SK-N-SH treated with all-trans-retinoic acid at 6 μM for 48 hours (cell line): ENCODE data around the gene HS3ST4.

Experiments
- CREB5 ChIP-seq: fragments of 250-450 bp; sonication (Bioruptor Pico); IDR thresholded peaks from 2 replicates; pipeline ENCODE4 v1.5.1; 2020; ENCODE audit warnings: low read depth, mild to moderate bottlenecking, moderate library complexity
- ESRRG ChIP-seq: fragments of 250-450 bp; sonication (Bioruptor Pico); IDR thresholded peaks from 2 replicates; pipeline ENCODE4 v1.6.1; 2021; ENCODE audit warnings: mild to moderate bottlenecking
- PPARA ChIP-seq: fragments of 250-450 bp; sonication (Bioruptor Pico); IDR thresholded peaks from 2 replicates; pipeline ENCODE4 v1.5.0; 2020; ENCODE audit warnings: mild to moderate bottlenecking, borderline replicate concordance
- SNAI2 ChIP-seq: fragments of 250-450 bp; sonication (Bioruptor Pico); IDR thresholded peaks from 2 replicates; pipeline ENCODE4 v1.5.0; 2020; ENCODE audit warnings: mild to moderate bottlenecking, moderate library complexity
- ZFP3 ChIP-seq: fragments of 250-450 bp; sonication (Bioruptor Pico); IDR thresholded peaks from 2 replicates; pipeline ENCODE4 v1.5.0; 2020; ENCODE audit warnings: mild to moderate bottlenecking, moderate library complexity
- ZFP30 ChIP-seq: fragments of 450-650 bp; formaldehyde crosslinking; IDR thresholded peaks from 2 replicates; pipeline ENCODE4 v1.5.0; 2022; ENCODE audit warnings: mild to moderate bottlenecking, moderate library complexity
- ZNF565 ChIP-seq: fragments of 450-650 bp; formaldehyde crosslinking; conservative IDR thresholded peaks from 2 replicates; pipeline ENCODE4 v1.5.0; 2020; ENCODE audit warnings: low read depth, mild to moderate bottlenecking, moderate library complexity

- TF ChIP-seq ZFP3 (no peak), ZFP30 (CRISPR knock-in tag) (no peak), CREB5 (CRISPR knock-in tag) (no peak), ZNF565 (CRISPR knock-in tag) (no peak), SNAI2 (CRISPR knock-in tag) (no peak), PPARA (CRISPR knock-in tag) (no peak), ESRRG (CRISPR knock-in tag) (no peak)
These were observed 274.7 kb downstream of the HS3ST4 start for GRCh38 chr16:25966172-25967097.
